Endothelial cell of umbilical vein (primary cell): ENCODE measurements around the gene HTT. TPM values are rescaled to one million over a fixed set of nuclear protein-coding genes. Genes with fewer than 3 reads are reported as not detected.

Experiments
- BruUV-seq: library from RNA; stranded (reverse); fragments of 400-500 nt; replicated peaks from 2 replicates; lab custom pipeline; 2021; lab: Mats Ljungman, UMichigan
- CTCF ChIA-PET: fragments of 300-600, 350-600 bp; sonication (Branson Sonifier 250); formaldehyde crosslinking; loops from one replicate; lab custom pipeline; 2021; ENCODE audit warnings: antibody characterized with exemption, inconsistent platforms; lab: Charles Lee
- POLR2A ChIA-PET: fragments of 300-600, 350-600 bp; sonication (Branson Sonifier 250); formaldehyde crosslinking; loops from one replicate; lab custom pipeline; 2021; ENCODE audit warnings: antibody characterized with exemption, inconsistent platforms; lab: Charles Lee
- DNase-seq: peaks from one replicate; pipeline ENCODE4 v3.0.0-alpha.2; 2011; ENCODE audit warnings: low read depth, low spot score
- FAIRE-seq: peaks from 2 replicates; lab custom pipeline; 2011; peaks lifted over from hg19 to GRCh38; lab: Jason Lieb, UNC
- H2AFZ ChIP-seq: 2 replicates; pipeline ENCODE4 v1.6.0; 2012; ENCODE audit warnings: low read depth, low read length, control low read depth, inconsistent platforms
- H3K27ac ChIP-seq: 2 replicates; pipeline ENCODE4 v1.5.1; 2011; ENCODE audit warnings: low read depth, mild to moderate bottlenecking, control low read depth, low read length, moderate library complexity; ENCODE audit not compliant: insufficient read depth
- H3K27me3 ChIP-seq, 2 experiments: 2 replicates each; pipeline versions ENCODE4 v1.6.0 to v1.6.1; 2011; ENCODE audit warnings: low read length in 2 of 2, mixed read lengths in 1 of 2; ENCODE audit not compliant: control insufficient read depth in 2 of 2, insufficient read depth in 2 of 2
- H3K36me3 ChIP-seq, 2 experiments: 2 replicates in 1 of 2; 3 replicates in 1 of 2; pipeline ENCODE4 v1.5.1; 2011; ENCODE audit warnings: low read length in 2 of 2, mild to moderate bottlenecking in 1 of 2, moderate library complexity in 1 of 2; ENCODE audit not compliant: control insufficient read depth in 2 of 2, insufficient read depth in 2 of 2; ENCODE audit errors: extremely low read depth in 1 of 2
- H3K4me1 ChIP-seq: 3 replicates; pipeline ENCODE4 v1.5.1; 2011; ENCODE audit warnings: mild to moderate bottlenecking, low read length; ENCODE audit not compliant: control insufficient read depth, insufficient read depth; ENCODE audit errors: extremely low read depth
- H3K4me2 ChIP-seq: 2 replicates; pipeline ENCODE4 v1.6.1; 2011; ENCODE audit warnings: low read length, control low read depth, mixed read lengths; ENCODE audit not compliant: insufficient read depth
- H3K4me3 ChIP-seq, 3 experiments: fragments of 200-600 bp in 1 of 3; sonication (generic), shearing (Covaris generic) in 1 of 3; replicated peaks in 1 of 3; 2 replicates each; pipeline ENCODE4 v1.5.1; 2011 to 2016; ENCODE audit warnings: control low read depth in 3 of 3, low read length in 3 of 3, mild to moderate bottlenecking in 2 of 3, inconsistent platforms in 1 of 3, low read depth in 1 of 3, moderate library complexity in 1 of 3; ENCODE audit not compliant: insufficient read depth in 1 of 3
- H3K79me2 ChIP-seq: 2 replicates; pipeline ENCODE4 v1.6.0; 2012; ENCODE audit warnings: low read length, inconsistent platforms; ENCODE audit not compliant: control insufficient read depth, insufficient read depth
- H3K9ac ChIP-seq: replicated peaks from 2 replicates; pipeline ENCODE3; 2011; ENCODE audit warnings: low read length, control low read depth; ENCODE audit not compliant: insufficient read depth; ENCODE audit errors: extremely low read depth
- H3K9me1 ChIP-seq: replicated peaks from 3 replicates; pipeline ENCODE4 v1.6.0; 2011; ENCODE audit warnings: mild to moderate bottlenecking, low read length; ENCODE audit not compliant: control insufficient read depth, insufficient read depth; ENCODE audit errors: extremely low read depth
- H3K9me3 ChIP-seq: replicated peaks from 2 replicates; pipeline ENCODE4 v1.5.1; 2012; ENCODE audit warnings: low read length, inconsistent platforms; ENCODE audit not compliant: control insufficient read depth, insufficient read depth
- H4K20me1 ChIP-seq: replicated peaks from 2 replicates; pipeline ENCODE3; 2011; ENCODE audit warnings: mild to moderate bottlenecking, low read length; ENCODE audit not compliant: control insufficient read depth, insufficient read depth; ENCODE audit errors: extremely low read depth
- CTCF ChIP-seq, 2 donors: IDR thresholded peaks; 1 replicate in 1 of 2; 2 replicates in 1 of 2; pipeline ENCODE4 v1.5.1; 2011; ENCODE audit warnings: low read length in 2 of 2, mild to moderate bottlenecking in 2 of 2, moderate library complexity in 2 of 2, control low read depth in 1 of 2, inconsistent platforms in 1 of 2, low read depth in 1 of 2; ENCODE audit not compliant: insufficient read depth in 1 of 2; ENCODE audit errors: extremely low read depth in 1 of 2
- EZH2 ChIP-seq: IDR thresholded peaks from 2 replicates; pipeline ENCODE4 v1.6.1; 2012; ENCODE audit warnings: borderline replicate concordance, low read depth, mild to moderate bottlenecking, moderate library complexity, low read length, inconsistent platforms; ENCODE audit not compliant: severe bottlenecking
- FOS ChIP-seq: IDR thresholded peaks from 2 replicates; pipeline ENCODE4 v1.6.1; 2011; ENCODE audit warnings: mild to moderate bottlenecking, low read length, moderate library complexity, borderline replicate concordance; ENCODE audit not compliant: insufficient read depth
- GATA2 ChIP-seq: IDR thresholded peaks from 2 replicates; pipeline ENCODE4 v1.7.0; 2011; ENCODE audit warnings: low read depth, mild to moderate bottlenecking, moderate library complexity, mixed read lengths, low read length; ENCODE audit not compliant: insufficient read length, insufficient read depth
- JUN ChIP-seq: IDR thresholded peaks from 2 replicates; pipeline ENCODE4 v1.6.1; 2011; ENCODE audit warnings: borderline replicate concordance, low read depth; ENCODE audit not compliant: insufficient read length, insufficient read depth
- MAX ChIP-seq: IDR thresholded peaks from 2 replicates; pipeline ENCODE4 v1.6.1; 2011; ENCODE audit not compliant: insufficient read depth, insufficient read length
- MYC ChIP-seq: IDR thresholded peaks from one replicate; pipeline ENCODE4 v1.6.1; 2011; ENCODE audit warnings: mild to moderate bottlenecking, low read depth, low read length
- POLR2A ChIP-seq: IDR thresholded peaks from 2 replicates; pipeline ENCODE4 v1.6.1; 2012; ENCODE audit warnings: low read depth, mild to moderate bottlenecking, control low read depth, low read length
- POLR2AphosphoS5 ChIP-seq: IDR thresholded peaks from 2 replicates; pipeline ENCODE4 v1.6.1; 2012; ENCODE audit warnings: low read depth, mild to moderate bottlenecking, control low read depth, low read length, moderate library complexity; ENCODE audit not compliant: insufficient read depth
- dilution Hi-C: fragments of 300-500 bp; cut with MboI; formaldehyde crosslinking; loops from one replicate; pipeline ENCODE4 v1.15.0; 2019; ENCODE audit warnings: low sequenced_read_pairs; ENCODE audit not compliant: extremely low pct_ligation_motif_present
- intact Hi-C: fragments of 100-400 bp; cut with micrococcal nuclease; formaldehyde crosslinking; loops from one replicate; pipeline ENCODE4 v1.10.0; 2022
- polyA plus RNA-seq, 4 experiments: library from polyadenylated mRNA; depleted of rRNA in 3 of 4; stranded (reverse) in 3 of 4; unstranded in 1 of 4; fragments of >200 nt; gene quantifications; 2 replicates each; pipeline versions ENCODE4 v1.2.1 to v1.2.3, GENCODE V29; 2011 to 2012; ENCODE audit warnings: missing spikeins in 1 of 4
- total RNA-seq: library from RNA; stranded (reverse); gene quantifications from 2 replicates; pipeline ENCODE4 v1.2.3, GENCODE V29; 2021

HTT gene
- total and polyA plus RNA-seq, 2 donors (not counting 3 experiments of a cell fraction or from before 2014, with no cell fraction given): 15.7 to 61.2 TPM

GRCh38 chr4:3234171-3235029 is 159.9 kb downstream of the HTT start:
- Histone ChIP-seq H3K9ac (no peak overlapping the region), H3K79me2 (no peaks in the 10 kb centered on the region), H3K9me1 (no peaks in the 10 kb centered on the region), H3K4me3 (no peak overlapping the region), H4K20me1 (no peaks in the 10 kb centered on the region), H3K4me2 (no peak overlapping the region), H3K36me3 (peaks cover 2 to 54% of the 10 kb centered on the region in 2 experiments), H3K27me3 (no peaks in the 10 kb centered on the region), H3K9me3 (no peaks in the 10 kb centered on the region), H3K27ac (no peak overlapping the region), H2AFZ (no peak overlapping the region), H3K4me1 (no peaks in the 10 kb centered on the region)
- TF ChIP-seq MAX (no peak), FOS (no peak), MYC (no peak), JUN (no peak), POLR2A (no peak), GATA2 (no peak), POLR2AphosphoS5 (no peak), CTCF (IDR thresholded peaks at IDR 0.05; ENCODE audit: extremely low read depth in 1 of 2, insufficient read depth in 1 of 2, low read depth in 1 of 2, low read length in 2 of 2) (no peak), EZH2 (no peak)
- no TSS peak for BruUV-seq
- intact Hi-C loops (no loop called here), dilution Hi-C loops (no loop called here)
- no peak for FAIRE-seq
- no peak for DNase-seq
- POLR2A ChIA-PET: no interaction called here
- CTCF ChIA-PET: no interaction called here
